GM18498 (cell line): ENCODE results near the gene GRIN2D.

ENCODE experiments used
- ATAC-seq: cut with Tn5 transposase; IDR thresholded peaks from one replicate; pipeline ENCODE4 v1.9.1; 2021; ENCODE audit warnings: mild to moderate bottlenecking, moderate library complexity; ENCODE audit not compliant: unreplicated experiment

Gene GRIN2D

DNA sequence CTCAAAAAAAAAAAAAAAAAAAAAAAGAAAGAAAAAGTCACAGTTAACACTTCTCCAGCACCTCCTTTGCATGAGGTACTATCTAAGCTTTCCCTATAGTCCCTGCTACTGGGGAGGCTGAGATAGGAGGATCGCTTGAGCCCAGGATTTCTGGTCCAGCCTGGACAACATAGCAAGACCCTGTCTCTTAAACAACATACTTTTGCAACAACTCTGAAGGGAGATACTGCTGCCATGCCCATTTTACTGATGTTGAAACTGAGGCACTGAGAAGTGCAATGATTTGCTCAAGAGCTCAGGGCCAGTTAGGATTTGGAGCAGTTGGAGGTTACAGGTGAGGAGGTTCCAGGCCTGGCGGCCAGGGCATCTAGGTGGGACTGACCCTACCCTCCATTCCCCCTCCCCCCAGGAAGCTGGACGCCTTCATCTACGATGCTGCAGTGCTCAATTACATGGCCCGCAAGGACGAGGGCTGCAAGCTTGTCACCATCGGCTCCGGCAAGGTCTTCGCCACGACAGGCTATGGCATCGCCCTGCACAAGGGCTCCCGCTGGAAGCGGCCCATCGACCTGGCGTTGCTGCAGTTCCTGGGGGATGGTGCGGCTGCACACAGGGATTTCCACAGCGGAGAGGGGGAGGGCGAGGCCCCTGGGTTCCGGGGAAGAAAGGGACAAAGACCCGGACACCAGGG lies 48.0 kb downstream of the GRIN2D start:
- ATAC-seq, result no peak

- ATAC-seq, result no peak
These were observed 48.9 kb downstream of the GRIN2D start for GRCh38 chr19:48442116-48443035.

DNA sequence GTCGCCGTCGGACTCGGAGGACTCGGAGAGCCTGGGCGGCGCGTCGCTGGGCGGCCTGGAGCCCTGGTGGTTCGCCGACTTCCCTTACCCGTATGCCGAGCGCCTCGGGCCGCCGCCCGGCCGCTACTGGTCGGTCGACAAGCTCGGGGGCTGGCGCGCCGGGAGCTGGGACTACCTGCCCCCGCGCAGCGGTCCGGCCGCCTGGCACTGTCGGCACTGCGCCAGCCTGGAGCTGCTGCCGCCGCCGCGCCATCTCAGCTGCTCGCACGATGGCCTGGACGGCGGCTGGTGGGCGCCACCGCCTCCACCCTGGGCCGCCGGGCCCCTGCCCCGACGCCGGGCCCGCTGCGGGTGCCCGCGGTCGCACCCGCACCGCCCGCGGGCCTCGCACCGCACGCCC lies 49.8 kb downstream of the GRIN2D start:
- no peak for ATAC-seq
